HCT116 (cell line): Measurements from ENCODE around the gene SORL1-AS1.

ENCODE experiments used
- ATAC-seq: fragments of 200-7000 bp; cut with Tn5 transposase; 2 replicates; pipeline ENCODE4 v1.9.1; 2020; ENCODE audit warnings: mild to moderate bottlenecking, moderate library complexity
- BruUV-seq: library from RNA; stranded (reverse); fragments of 400-500 nt; replicated peaks from 2 replicates; lab custom pipeline; 2021; lab: Mats Ljungman, UMichigan
- CTCF ChIA-PET: fragments of 300-600 bp; sonication (Branson Sonifier 250); formaldehyde crosslinking; loops from one replicate; lab custom pipeline; 2021; ENCODE audit warnings: antibody characterized with exemption; lab: Charles Lee
- POLR2A ChIA-PET: fragments of 300-600, 350-600 bp; sonication (Branson Sonifier 250); formaldehyde crosslinking; loops from one replicate; lab custom pipeline; 2021; ENCODE audit warnings: antibody characterized with exemption; lab: Charles Lee
- RAD21 ChIA-PET, 2 experiments: fragments of 300-600 bp; sonication (Branson Sonifier 250); formaldehyde crosslinking; loops; one replicate each; lab custom pipeline; 2023; ENCODE audit warnings: low total read pairs in 2 of 2; ENCODE audit not compliant: uncharacterized antibody in 2 of 2, unreplicated experiment in 2 of 2, low non-redundant PET in 1 of 2; lab: Charles Lee
- DNase-seq: peaks from one replicate; pipeline ENCODE4 v3.0.0-alpha.2; 2010; ENCODE audit warnings: low read depth, low spot score
- H2AFZ ChIP-seq: fragments of 200-600 bp; shearing (Covaris generic), sonication (generic); 2 replicates; pipeline ENCODE4 v1.6.1; 2017; ENCODE audit warnings: low read depth, mixed run types, mixed read lengths, antibody characterized with exemption, low read length; ENCODE audit not compliant: poor library complexity, severe bottlenecking
- H3K27ac ChIP-seq: 2 replicates; pipeline ENCODE4 v1.5.1; 2012; ENCODE audit warnings: low read depth, low read length
- H3K27me3 ChIP-seq: fragments of 200-600 bp; sonication (generic); 2 replicates; pipeline ENCODE4 v1.6.1; 2016; ENCODE audit warnings: mixed run types, low read length, mixed read lengths; ENCODE audit not compliant: insufficient read depth
- H3K36me3 ChIP-seq, 2 experiments: fragments of 200-500 bp in 1 of 2; fragments of 200-600 bp in 1 of 2; sonication (Bioruptor generic) in 1 of 2; sonication (generic) in 1 of 2; 2 replicates each; pipeline versions ENCODE4 v1.5.1 to v1.6.1; 2014 to 2016; ENCODE audit warnings: low read length in 2 of 2, inconsistent platforms in 1 of 2, mixed read lengths in 1 of 2, mixed run types in 1 of 2; ENCODE audit not compliant: insufficient read depth in 2 of 2, control insufficient read depth in 1 of 2
- H3K4me1 ChIP-seq, 2 experiments: fragments of 200-600 bp in 1 of 2; sonication (generic) in 1 of 2; 2 replicates each; pipeline versions ENCODE4 v1.5.1 to v1.6.1; 2012 to 2017; ENCODE audit warnings: low read length in 2 of 2, inconsistent platforms in 1 of 2, mild to moderate bottlenecking in 1 of 2, mixed read lengths in 1 of 2, mixed run types in 1 of 2, moderate library complexity in 1 of 2; ENCODE audit not compliant: insufficient read depth in 2 of 2, control insufficient read depth in 1 of 2
- H3K4me2 ChIP-seq: fragments of 200-600 bp; sonication (generic); 2 replicates; pipeline ENCODE4 v1.6.1; 2017; ENCODE audit warnings: mixed run types, low read length, mixed read lengths
- H3K4me3 ChIP-seq, 2 experiments: fragments of 200-600 bp in 1 of 2; sonication (generic) in 1 of 2; replicated peaks in 1 of 2; 2 replicates each; pipeline ENCODE4 v1.5.1; 2011 to 2016; ENCODE audit warnings: low read length in 2 of 2, control low read depth in 1 of 2, low read depth in 1 of 2, mild to moderate bottlenecking in 1 of 2, mixed read lengths in 1 of 2, mixed run types in 1 of 2
- H3K79me2 ChIP-seq: fragments of 200-600 bp; sonication (generic); 2 replicates; pipeline ENCODE4 v1.6.1; 2017; ENCODE audit warnings: mild to moderate bottlenecking, mixed run types, low read length, moderate library complexity, mixed read lengths; ENCODE audit not compliant: insufficient read depth
- H3K9ac ChIP-seq: fragments of 200-600 bp; sonication (generic); 2 replicates; pipeline ENCODE4 v1.6.1; 2016; ENCODE audit warnings: low read length, mixed read lengths
- H3K9me2 ChIP-seq: fragments of 200-600 bp; sonication (generic), shearing (Covaris generic); 2 replicates; pipeline ENCODE4 v1.6.1; 2017; ENCODE audit warnings: mixed run types, mild to moderate bottlenecking, moderate library complexity; ENCODE audit not compliant: insufficient read depth
- H3K9me3 ChIP-seq, 2 experiments: fragments of 200-500 bp in 1 of 2; fragments of 200-600 bp in 1 of 2; sonication (Bioruptor generic) in 1 of 2; sonication (generic) in 1 of 2; 2 replicates each; pipeline ENCODE4 v1.6.1; 2014 to 2017; ENCODE audit warnings: low read length in 2 of 2, mixed read lengths in 2 of 2, inconsistent platforms in 1 of 2, low read depth in 1 of 2, mild to moderate bottlenecking in 1 of 2, mixed run types in 1 of 2, moderate library complexity in 1 of 2; ENCODE audit not compliant: control insufficient read depth in 1 of 2, insufficient read depth in 1 of 2
- H4K20me1 ChIP-seq: fragments of 200-600 bp; sonication (generic), shearing (Covaris generic); 2 replicates; pipeline ENCODE4 v1.6.1; 2017; ENCODE audit warnings: mixed run types, mild to moderate bottlenecking, moderate library complexity; ENCODE audit not compliant: insufficient read depth
- CBX3 ChIP-seq: IDR thresholded peaks from 2 replicates; pipeline ENCODE4 v1.6.1; 2012; ENCODE audit warnings: low read depth
- CTCF ChIP-seq, 3 experiments: fragments of 200-600 bp in 1 of 3; sonication (generic) in 1 of 3; IDR thresholded peaks in 2 of 3; conservative IDR thresholded peaks in 1 of 3; 2 replicates each; pipeline ENCODE4 v1.5.1; 2012 to 2017; ENCODE audit warnings: low read depth in 2 of 3, low read length in 2 of 3, antibody characterized with exemption in 1 of 3, borderline replicate concordance in 1 of 3, control low read depth in 1 of 3, mild to moderate bottlenecking in 1 of 3, mixed read lengths in 1 of 3, mixed run types in 1 of 3, moderate library complexity in 1 of 3; ENCODE audit not compliant: insufficient read depth in 1 of 3
- EGR1 ChIP-seq: IDR thresholded peaks from 2 replicates; pipeline ENCODE4 v1.6.1; 2012; ENCODE audit warnings: low read depth
- ELF1 ChIP-seq: IDR thresholded peaks from 2 replicates; pipeline ENCODE4 v1.6.1; 2012; ENCODE audit warnings: low read depth, borderline replicate concordance
- EZH2 ChIP-seq: fragments of 200-600 bp; sonication (generic); IDR thresholded peaks from 2 replicates; pipeline ENCODE4 v1.6.1; 2017; ENCODE audit warnings: antibody characterized with exemption, mixed run types
- EZH2phosphoT487 ChIP-seq: fragments of 200-600 bp; IDR thresholded peaks from 2 replicates; pipeline ENCODE4 v1.6.1; 2018; ENCODE audit warnings: antibody characterized with exemption, borderline replicate concordance
- RAD21 ChIP-seq: IDR thresholded peaks from 2 replicates; pipeline ENCODE4 v1.6.1; 2012; ENCODE audit warnings: low read depth, mild to moderate bottlenecking
- REST ChIP-seq: IDR thresholded peaks from 2 replicates; pipeline ENCODE4 v1.6.1; 2012; ENCODE audit warnings: low read depth
- SRF ChIP-seq: IDR thresholded peaks from 2 replicates; pipeline ENCODE4 v1.6.1; 2012; ENCODE audit warnings: low read depth
- YY1 ChIP-seq: IDR thresholded peaks from 2 replicates; pipeline ENCODE4 v1.6.1; 2011; ENCODE audit warnings: low read length, low read depth, moderate library complexity, mild to moderate bottlenecking; ENCODE audit not compliant: insufficient replicate concordance; ENCODE audit errors: extremely low read depth
- intact Hi-C: fragments of 100-400 bp; cut with micrococcal nuclease; formaldehyde crosslinking; loops from 2 replicates; pipeline ENCODE4 v1.10.0; 2022

Gene SORL1-AS1

GRCh38 chr11:121446752-121447156 is 6.0 kb downstream of the SORL1-AS1 start:
- ATAC-seq, result peak; percentile 49
- H3K9me3 ChIP-seq, result no peaks in the 10 kb centered on the region
- DNase-seq, result no peak
- peaks cover 4 to 6% of the 10 kb centered on the region in 2 experiments; a peak in 2 of 4 replicates for H3K4me1 ChIP-seq
- no TSS peak for BruUV-seq
- H3K27me3 ChIP-seq, result no peaks in the 10 kb centered on the region
- no peak overlapping the region for H3K27ac ChIP-seq
- RAD21 ChIA-PET, result interaction anchor here in 1 of 2 experiments (0.8 kb wide), 1 partner anchor 144 kb away, joined by 4 read pairs; no protein-coding TSS in a partner anchor
- H4K20me1 ChIP-seq, result no peaks in the 10 kb centered on the region
- H3K9me2 ChIP-seq, result no peaks in the 10 kb centered on the region
- peak; percentile 12 to 58 (median 41); a peak in 4 of 6 replicates for TF ChIP-seq CTCF (IDR thresholded peaks at IDR 0.05 in 2 of 3, conservative IDR thresholded peaks at IDR 0.05 in 1 of 3; ENCODE audit: borderline replicate concordance in 1 of 3, insufficient read depth in 1 of 3, low read depth in 2 of 3, low read length in 2 of 3)
- TF ChIP-seq EZH2phosphoT487, result no peak
- peak; percentile 75 for TF ChIP-seq RAD21
- intact Hi-C loops, result loop anchor here (1.0 kb wide), 1 partner anchor 145 kb away; no protein-coding TSS in a partner anchor
- no peaks in the 10 kb centered on the region for H3K36me3 ChIP-seq
- POLR2A ChIA-PET, result interaction anchor here (0.7 kb wide), 1 partner anchor 514 kb away, joined by 3 read pairs; no protein-coding TSS in a partner anchor
- no peak overlapping the region for H3K4me3 ChIP-seq
- no peak overlapping the region for H3K9ac ChIP-seq
- H2AFZ ChIP-seq, result no peak overlapping the region
- H3K79me2 ChIP-seq, result no peaks in the 10 kb centered on the region
- CTCF ChIA-PET, result interaction anchor here (1.0 to 1.2 kb wide), 3 partner anchors 117 to 145 kb away, joined by 3 to 10 read pairs (median 3); no protein-coding TSS in a partner anchor
- H3K4me2 ChIP-seq, result no peak overlapping the region

DNA sequence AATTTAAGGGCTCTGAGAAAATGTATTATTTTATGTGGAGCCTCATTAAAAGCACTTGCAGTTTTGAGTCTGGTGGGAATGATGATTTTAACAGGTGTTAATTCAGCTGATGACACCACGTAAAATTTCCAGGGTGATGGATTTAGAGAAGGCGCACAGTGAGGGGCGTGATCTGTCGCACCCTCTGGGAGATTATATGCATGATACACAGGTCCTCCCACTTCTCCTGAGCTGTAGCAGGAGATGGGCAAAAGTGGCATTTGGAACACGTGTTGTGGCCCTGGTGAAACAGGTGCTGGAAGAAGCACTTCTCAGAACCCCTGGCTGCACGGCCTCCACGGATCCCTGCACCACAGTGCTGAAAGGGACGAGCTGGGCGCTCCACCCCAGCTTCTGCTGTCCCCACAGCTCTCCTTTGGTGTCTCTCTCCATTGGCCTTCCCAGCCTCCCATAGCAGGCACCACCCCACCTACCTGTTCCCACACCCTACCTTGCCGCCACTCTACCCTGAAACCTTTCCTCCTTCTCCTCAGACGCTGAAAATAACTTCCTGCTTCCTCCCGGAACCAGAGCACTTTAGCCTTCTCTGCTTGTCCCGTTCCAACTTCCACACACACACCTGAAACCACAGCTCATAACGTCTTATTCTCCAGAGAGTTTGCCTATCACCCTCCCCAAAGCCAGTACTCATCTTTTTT is 7.5 kb downstream of the SORL1-AS1 start:
- Histone ChIP-seq H3K9ac (no peak overlapping the region), H4K20me1 (no peaks in the 10 kb centered on the region)
- CTCF ChIA-PET, result no interaction called here

More for the DNA sequence above, 7.5 kb downstream of the SORL1-AS1 start:
- Histone ChIP-seq H3K4me1 (no peaks in the 10 kb centered on the region), H3K9me2 (no peaks in the 10 kb centered on the region), H3K9me3 (no peaks in the 10 kb centered on the region), H3K79me2 (no peaks in the 10 kb centered on the region), H3K27me3 (no peaks in the 10 kb centered on the region), H3K4me2 (no peak overlapping the region), H3K4me3 (no peak overlapping the region), H2AFZ (no peak overlapping the region), H3K36me3 (no peaks in the 10 kb centered on the region), H3K27ac (no peak overlapping the region)
- ChIA-PET POLR2A (no interaction called here), RAD21 (no interaction called here)
- TF ChIP-seq EZH2 (no peak), SRF (no peak), EGR1 (no peak), YY1 (no peak), ELF1 (no peak), CBX3 (no peak), REST (no peak)
- BruUV-seq, result no TSS peak
- no peak for DNase-seq
- ATAC-seq, result no peak
- intact Hi-C loops, result no loop called here
